SK-N-SH (cell line): Measurements from ENCODE around the gene IGF2BP3. TPM values are rescaled to one million over a fixed set of nuclear protein-coding genes. Genes with fewer than 3 reads are reported as not detected.

Source experiments
- CTCF ChIA-PET: fragments of 300-600, 350-600 bp; formaldehyde crosslinking; extraction: SDS; loops from one replicate; lab custom pipeline; 2021; lab: Yijun Ruan, JAX
- POLR2A ChIA-PET: fragments of 350-600 bp; sonication (Branson Sonifier 250); formaldehyde crosslinking; extraction: SDS; loops from one replicate; lab custom pipeline; 2020; ENCODE audit warnings: antibody characterized with exemption, inconsistent platforms; lab: Yijun Ruan, JAX
- DNase-seq: peaks from one replicate; pipeline ENCODE4 v3.0.0; 2012
- H2AFZ ChIP-seq: fragments of 200-600 bp; sonication (generic); 2 replicates; pipeline ENCODE4 v1.8.1; 2016; ENCODE audit warnings: antibody characterized with exemption, mild to moderate bottlenecking, low read depth
- H3F3A ChIP-seq: fragments of 200-600 bp; sonication (generic); replicated peaks from 2 replicates; pipeline ENCODE3; 2016; ENCODE audit warnings: antibody characterized with exemption, mild to moderate bottlenecking; ENCODE audit not compliant: insufficient read depth
- H3K27ac ChIP-seq, 2 experiments: fragments of 200-500 bp in 1 of 2; fragments of 200-600 bp in 1 of 2; sonication (Bioruptor generic) in 1 of 2; sonication (generic), shearing (Covaris generic) in 1 of 2; 2 replicates each; pipeline versions ENCODE4 v1.5.1 to v1.6.1; 2014 to 2016; ENCODE audit warnings: low read depth in 2 of 2, inconsistent platforms in 1 of 2, low read length in 1 of 2, mild to moderate bottlenecking in 1 of 2, mixed read lengths in 1 of 2
- H3K27me3 ChIP-seq: fragments of 200-600 bp; sonication (generic), shearing (Covaris generic); 2 replicates; pipeline ENCODE4 v1.6.1; 2016; ENCODE audit warnings: mixed run types; ENCODE audit not compliant: insufficient read depth
- H3K36me3 ChIP-seq, 2 experiments: fragments of 200-500 bp in 1 of 2; fragments of 200-600 bp in 1 of 2; sonication (Bioruptor generic) in 1 of 2; sonication (generic) in 1 of 2; replicated peaks in 1 of 2; 2 replicates each; pipeline versions ENCODE3 to v1.5.1; 2014 to 2016; ENCODE audit warnings: low read length in 1 of 2, mild to moderate bottlenecking in 1 of 2; ENCODE audit not compliant: insufficient read depth in 2 of 2, control insufficient read depth in 1 of 2
- H3K4me1 ChIP-seq, 2 experiments: fragments of 200-500 bp in 1 of 2; fragments of 200-600 bp in 1 of 2; sonication (Bioruptor generic) in 1 of 2; sonication (generic), shearing (Covaris generic) in 1 of 2; 2 replicates each; pipeline versions ENCODE4 v1.5.1 to v1.6.1; 2014 to 2016; ENCODE audit warnings: low read depth in 1 of 2, low read length in 1 of 2, mixed run types in 1 of 2; ENCODE audit not compliant: insufficient read depth in 2 of 2, control insufficient read depth in 1 of 2
- H3K4me2 ChIP-seq: fragments of 200-600 bp; sonication (generic), shearing (Covaris generic); 2 replicates; pipeline ENCODE4 v1.6.1; 2017; ENCODE audit warnings: mixed run types
- H3K4me3 ChIP-seq, 2 experiments: fragments of 200-500 bp in 1 of 2; fragments of 200-600 bp in 1 of 2; sonication (Bioruptor generic) in 1 of 2; sonication (generic), shearing (Covaris generic) in 1 of 2; 2 replicates each; pipeline versions ENCODE4 v1.5.1 to v1.8.1; 2014 to 2016; ENCODE audit warnings: low read depth in 2 of 2, inconsistent platforms in 1 of 2, low read length in 1 of 2, mild to moderate bottlenecking in 1 of 2, mixed read lengths in 1 of 2, moderate library complexity in 1 of 2
- H3K79me2 ChIP-seq: fragments of 200-600 bp; sonication (generic); 2 replicates; pipeline ENCODE4 v1.8.1; 2017; ENCODE audit warnings: mild to moderate bottlenecking; ENCODE audit not compliant: insufficient read depth
- H3K9ac ChIP-seq: fragments of 200-600 bp; sonication (generic); 2 replicates; pipeline ENCODE4 v1.6.1; 2017; ENCODE audit warnings: mixed run types
- H3K9me2 ChIP-seq: fragments of 200-600 bp; sonication (generic); 2 replicates; pipeline ENCODE4 v1.6.1; 2017; ENCODE audit warnings: mixed run types
- H3K9me3 ChIP-seq: fragments of 200-600 bp; sonication (generic); 2 replicates; pipeline ENCODE4 v1.6.1; 2017; ENCODE audit warnings: mixed run types, mild to moderate bottlenecking, moderate library complexity
- H4K20me1 ChIP-seq: fragments of 200-600 bp; sonication (generic); 2 replicates; pipeline ENCODE4 v1.6.1; 2017; ENCODE audit warnings: mild to moderate bottlenecking, mixed run types; ENCODE audit not compliant: insufficient read depth
- EP300 ChIP-seq, 2 experiments: IDR thresholded peaks; 2 replicates each; pipeline versions ENCODE4 v1.4.0 to v1.6.1; 2012; ENCODE audit warnings: borderline replicate concordance in 1 of 2, low read depth in 1 of 2, low read length in 1 of 2
- EZH2phosphoT487 ChIP-seq: fragments of 200-600 bp; sonication (generic); IDR thresholded peaks from 2 replicates; pipeline ENCODE4 v1.6.1; 2017; ENCODE audit warnings: low read depth, mixed run types, mild to moderate bottlenecking, antibody characterized with exemption, moderate library complexity, borderline replicate concordance
- FOSL2 ChIP-seq: IDR thresholded peaks from 2 replicates; pipeline ENCODE4 v1.4.0; 2012; ENCODE audit warnings: low read depth, mild to moderate bottlenecking, moderate library complexity, borderline replicate concordance
- FOXM1 ChIP-seq: IDR thresholded peaks from 2 replicates; pipeline ENCODE4 v1.4.0; 2012; ENCODE audit warnings: low read depth, mild to moderate bottlenecking
- JUND ChIP-seq: IDR thresholded peaks from 2 replicates; pipeline ENCODE4 v1.4.0; 2012
- NFIC ChIP-seq: IDR thresholded peaks from 2 replicates; pipeline ENCODE4 v1.4.0; 2012; ENCODE audit warnings: borderline replicate concordance
- POLR2AphosphoS5 ChIP-seq: IDR thresholded peaks from 2 replicates; pipeline ENCODE4 v1.6.1; 2012; ENCODE audit warnings: low read depth, low read length
- TEAD4 ChIP-seq: IDR thresholded peaks from 2 replicates; pipeline ENCODE4 v1.4.0; 2012; ENCODE audit warnings: mild to moderate bottlenecking, borderline replicate concordance; ENCODE audit not compliant: insufficient read depth
- WGBS: methylation state at CpG from one replicate; pipeline ENCODE4 v1.1.6; 2017; ENCODE audit warnings: low lambda C conversion rate; 5-methylcytosine and 5-hydroxymethylcytosine counted together
- polyA plus RNA-seq, 3 experiments: library from polyadenylated mRNA; depleted of rRNA; stranded (reverse); fragments of >200 nt; gene quantifications; 2 replicates each; pipeline ENCODE4 v1.2.3, GENCODE V29; 2012
- TF ChIP-seq, protein P1 (sequence below): fragments of 150-350 bp; IDR thresholded peaks from 2 replicates; pipeline ENCODE4 v1.6.1; 2016; ENCODE audit warnings: mild to moderate bottlenecking, low read depth, low read length

IGF2BP3 gene
- polyA plus RNA-seq, 1 of the 3 experiments (the other 2 are of a cell fraction) = 34.4 TPM

DNA sequence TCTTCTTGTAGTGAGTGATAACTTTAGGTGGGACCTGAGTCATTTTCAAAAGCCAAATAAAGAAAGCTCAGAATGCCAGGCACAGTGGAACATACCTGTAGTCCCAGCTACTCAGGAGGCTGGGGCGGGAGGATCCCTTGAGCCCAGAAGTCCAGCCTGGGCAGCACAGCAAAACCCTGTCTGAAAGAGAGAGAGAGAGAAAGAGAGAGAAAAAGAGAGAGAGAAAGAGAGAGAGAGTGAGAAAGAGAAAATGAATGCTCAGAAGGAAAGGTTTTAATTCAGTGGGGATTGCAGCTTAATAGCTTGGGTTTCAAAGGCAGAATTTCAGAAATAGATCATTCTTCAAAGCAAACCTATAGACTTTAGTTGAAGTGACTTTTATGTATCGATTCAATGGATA lies 198.0 kb downstream of the IGF2BP3 start:
- TF ChIP-seq FOSL2 (no peak), POLR2AphosphoS5 (no peak), EP300 (IDR thresholded peaks at IDR 0.05; ENCODE audit: borderline replicate concordance in 1 of 2, low read depth in 1 of 2, low read length in 1 of 2) (no peak), TEAD4 (no peak), FOXM1 (no peak)
- TF ChIP-seq, all 33 proteins: peak for 0
- ChIA-PET POLR2A (interaction anchor here (1.7 kb wide), 1 partner anchor 218 kb away, joined by 6 read pairs; no protein-coding TSS in a partner anchor), CTCF (interaction anchor here (0.6 to 23.9 kb wide), 53 partner anchors 6 to 446 kb away, joined by 3 to 359 read pairs (median 5); partner anchors contain the start of genes GPNMB, IGF2BP3, MALSU1 and NUP42)
- H2AFZ ChIP-seq = peak overlapping the region; percentile 1; the same call in 1 of the 2 replicates
- H3K4me2 ChIP-seq = no peak overlapping the region
- H3K4me3 ChIP-seq = no peak overlapping the region
- no peaks in the 10 kb centered on the region for H3K79me2 ChIP-seq
- no peak overlapping the region for H3K9ac ChIP-seq
- H3K4me1 ChIP-seq = peaks cover 5 to 9% of the 10 kb centered on the region in 2 experiments
- 94% methylated on average over 2 of the region's 2 CpGs for WGBS
- no peak overlapping the region for H3K27ac ChIP-seq
- H3K27me3 ChIP-seq = no peaks in the 10 kb centered on the region
- no peaks in the 10 kb centered on the region for H3K9me2 ChIP-seq
- DNase-seq = no peak
- H3K9me3 ChIP-seq = no peaks in the 10 kb centered on the region
- no peaks in the 10 kb centered on the region for H4K20me1 ChIP-seq
- no peaks in the 10 kb centered on the region for H3F3A ChIP-seq
- H3K36me3 ChIP-seq = no peaks in the 10 kb centered on the region

DNA sequence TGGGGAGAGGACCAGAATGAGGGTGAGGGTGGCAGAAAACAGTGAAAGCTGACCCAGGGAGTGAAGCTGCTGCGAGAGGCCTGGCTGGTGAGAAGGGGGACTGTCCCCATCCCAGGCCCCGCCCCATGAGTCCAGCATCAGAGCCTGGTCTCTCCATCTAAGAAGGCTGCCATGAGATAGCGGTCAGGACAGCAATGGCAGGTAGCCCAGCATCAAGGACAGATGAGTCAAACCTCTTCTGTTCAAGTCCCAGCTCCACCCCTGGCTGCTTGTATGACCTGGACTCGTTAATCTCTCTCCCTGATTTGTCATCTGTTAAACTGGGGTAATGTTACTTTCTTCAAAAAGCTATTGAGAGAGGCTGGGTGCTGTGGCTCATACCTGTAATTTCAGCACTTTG lies 201.5 kb downstream of the IGF2BP3 start:
- no peaks in the 10 kb centered on the region for H3K79me2 ChIP-seq
- H4K20me1 ChIP-seq = no peaks in the 10 kb centered on the region
- WGBS = 90% methylated on average over 4 of the region's 4 CpGs
- peaks cover 5 to 9% of the 10 kb centered on the region in 2 experiments for H3K4me1 ChIP-seq
- no peak overlapping the region for H3K9ac ChIP-seq
- H3F3A ChIP-seq = no peaks in the 10 kb centered on the region
- POLR2A ChIA-PET = interaction anchor here (0.5 kb wide), 1 partner anchor 166 kb away, joined by 3 read pairs; no protein-coding TSS in a partner anchor
- H3K36me3 ChIP-seq = no peaks in the 10 kb centered on the region
- H3K27ac ChIP-seq = no peak overlapping the region
- no peaks in the 10 kb centered on the region for H3K9me3 ChIP-seq
- CTCF ChIA-PET = interaction anchor here (0.9 to 23.9 kb wide), 7 partner anchors 6 to 276 kb away, joined by 3 to 359 read pairs (median 72); partner anchors contain the start of gene NUP42
- no peak overlapping the region for H3K4me3 ChIP-seq
- DNase-seq = no peak
- TF ChIP-seq FOSL2 (no peak), FOXM1 (no peak), EZH2phosphoT487 (no peak), JUND (no peak), EP300 (IDR thresholded peaks at IDR 0.05; ENCODE audit: borderline replicate concordance in 1 of 2, low read depth in 1 of 2, low read length in 1 of 2) (no peak), NFIC (no peak)
- TF ChIP-seq, protein P1, sequence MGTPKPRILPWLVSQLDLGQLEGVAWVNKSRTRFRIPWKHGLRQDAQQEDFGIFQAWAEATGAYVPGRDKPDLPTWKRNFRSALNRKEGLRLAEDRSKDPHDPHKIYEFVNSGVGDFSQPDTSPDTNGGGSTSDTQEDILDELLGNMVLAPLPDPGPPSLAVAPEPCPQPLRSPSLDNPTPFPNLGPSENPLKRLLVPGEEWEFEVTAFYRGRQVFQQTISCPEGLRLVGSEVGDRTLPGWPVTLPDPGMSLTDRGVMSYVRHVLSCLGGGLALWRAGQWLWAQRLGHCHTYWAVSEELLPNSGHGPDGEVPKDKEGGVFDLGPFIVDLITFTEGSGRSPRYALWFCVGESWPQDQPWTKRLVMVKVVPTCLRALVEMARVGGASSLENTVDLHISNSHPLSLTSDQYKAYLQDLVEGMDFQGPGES = no peak
- no peaks in the 10 kb centered on the region for H3K9me2 ChIP-seq
- no peak overlapping the region for H2AFZ ChIP-seq
- H3K27me3 ChIP-seq = no peaks in the 10 kb centered on the region
- H3K4me2 ChIP-seq = no peak overlapping the region
